ENCODE results near the gene LHFPL2.

DNA sequence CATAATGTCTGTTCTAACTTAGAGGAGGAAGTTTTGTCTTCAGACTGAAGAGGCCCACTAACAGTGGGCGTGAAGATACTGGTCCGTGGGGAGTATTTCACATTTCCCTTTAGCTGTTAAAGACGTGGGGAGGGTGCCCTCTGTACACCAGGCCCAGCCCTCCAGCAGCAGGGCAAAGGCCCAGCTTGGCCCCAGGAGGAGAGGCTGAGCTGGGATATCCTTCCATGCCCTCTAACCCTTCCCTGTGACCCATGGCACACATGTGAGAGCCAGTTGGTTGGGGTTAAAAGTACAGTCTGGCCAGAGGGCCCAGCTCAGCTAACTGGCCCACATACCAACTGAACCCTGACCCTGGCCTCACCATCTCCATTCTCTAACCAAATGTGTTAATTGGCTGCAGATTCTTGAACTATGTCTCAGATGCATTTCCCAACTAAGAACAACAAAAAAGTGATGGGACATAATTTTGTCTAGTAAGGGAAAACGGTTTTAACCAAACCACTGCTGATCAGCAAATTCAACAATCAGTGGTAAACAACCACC is 74.4 kb downstream of the LHFPL2 start:
- TF ChIP-seq, protein P1, sequence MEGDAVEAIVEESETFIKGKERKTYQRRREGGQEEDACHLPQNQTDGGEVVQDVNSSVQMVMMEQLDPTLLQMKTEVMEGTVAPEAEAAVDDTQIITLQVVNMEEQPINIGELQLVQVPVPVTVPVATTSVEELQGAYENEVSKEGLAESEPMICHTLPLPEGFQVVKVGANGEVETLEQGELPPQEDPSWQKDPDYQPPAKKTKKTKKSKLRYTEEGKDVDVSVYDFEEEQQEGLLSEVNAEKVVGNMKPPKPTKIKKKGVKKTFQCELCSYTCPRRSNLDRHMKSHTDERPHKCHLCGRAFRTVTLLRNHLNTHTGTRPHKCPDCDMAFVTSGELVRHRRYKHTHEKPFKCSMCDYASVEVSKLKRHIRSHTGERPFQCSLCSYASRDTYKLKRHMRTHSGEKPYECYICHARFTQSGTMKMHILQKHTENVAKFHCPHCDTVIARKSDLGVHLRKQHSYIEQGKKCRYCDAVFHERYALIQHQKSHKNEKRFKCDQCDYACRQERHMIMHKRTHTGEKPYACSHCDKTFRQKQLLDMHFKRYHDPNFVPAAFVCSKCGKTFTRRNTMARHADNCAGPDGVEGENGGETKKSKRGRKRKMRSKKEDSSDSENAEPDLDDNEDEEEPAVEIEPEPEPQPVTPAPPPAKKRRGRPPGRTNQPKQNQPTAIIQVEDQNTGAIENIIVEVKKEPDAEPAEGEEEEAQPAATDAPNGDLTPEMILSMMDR (IDR thresholded peaks at IDR 0.05), result no peak
- TF ChIP-seq POLR2A (IDR thresholded peaks at IDR 0.05), result no peak

Data from uterus (tissue), 2 donors.